SK-N-MC (cell line): ENCODE results near the gene GSS.

Source experiments
- DNase-seq: peaks from one replicate; pipeline ENCODE4 v3.0.0-alpha.2; 2011; ENCODE audit warnings: low read depth, low spot score
- H3K27ac ChIP-seq: fragments of 200-600 bp; sonication (generic); 2 replicates; pipeline ENCODE4 v1.5.1; 2016; ENCODE audit warnings: mixed run types
- H3K36me3 ChIP-seq: fragments of 200-600 bp; sonication (generic); 2 replicates; pipeline ENCODE4 v1.6.1; 2017; ENCODE audit warnings: antibody characterized with exemption, low read length, mixed read lengths; ENCODE audit not compliant: insufficient read depth
- H3K4me3 ChIP-seq: fragments of 200-600 bp; sonication (generic); 2 replicates; pipeline ENCODE4 v1.5.1; 2016
- H3K9ac ChIP-seq: fragments of 200-600 bp; sonication (generic); 2 replicates; pipeline ENCODE4 v1.8.0; 2017; ENCODE audit warnings: mixed run types, mixed read lengths; ENCODE audit not compliant: insufficient read length
- H3K9me3 ChIP-seq: fragments of 200-600 bp; sonication (generic); 2 replicates; pipeline ENCODE4 v1.6.1; 2017; ENCODE audit warnings: low read depth, mild to moderate bottlenecking, antibody characterized with exemption, low read length, moderate library complexity, mixed read lengths
- EZH2 ChIP-seq: fragments of 200-600 bp; sonication (generic); IDR thresholded peaks from one replicate; pipeline ENCODE4 v1.6.1; 2017; ENCODE audit warnings: antibody characterized with exemption
- FOXP2 ChIP-seq: optimal IDR thresholded peaks from 2 replicates; pipeline ENCODE3; 2011; ENCODE audit warnings: mild to moderate bottlenecking, moderate library complexity; ENCODE audit not compliant: insufficient read depth; ENCODE audit errors: extremely low read length, control extremely low read depth
- POLR2AphosphoS5 ChIP-seq: IDR thresholded peaks from 2 replicates; pipeline ENCODE4 v1.6.1; 2012; ENCODE audit warnings: mild to moderate bottlenecking, low read depth, low read length, borderline replicate concordance

The GSS gene

GRCh38 chr20:34996243-34997028 lies 40.8 kb upstream of the GSS start:
- DNase-seq: no peak
- no peak for TF ChIP-seq EZH2
- TF ChIP-seq FOXP2: no peak
- no peak for TF ChIP-seq POLR2AphosphoS5
- H3K9me3 ChIP-seq: no peaks in the 10 kb centered on the region
- H3K36me3 ChIP-seq: no peaks in the 10 kb centered on the region; the same call in 1 of the 2 replicates
- H3K4me3 ChIP-seq: no peak overlapping the region
- H3K9ac ChIP-seq: no peak overlapping the region
- H3K27ac ChIP-seq: no peak overlapping the region

- H3K9ac ChIP-seq: no peak overlapping the region
- H3K4me3 ChIP-seq: no peak overlapping the region
- no peak overlapping the region for H3K27ac ChIP-seq
- TF ChIP-seq FOXP2 (no peak), EZH2 (no peak), POLR2AphosphoS5 (no peak)
- no peak for DNase-seq
- no peaks in the 10 kb centered on the region; the same call in 1 of the 2 replicates for H3K36me3 ChIP-seq
- H3K9me3 ChIP-seq: no peaks in the 10 kb centered on the region
Measured at GRCh38 chr20:34995696-34996095, 40.1 kb upstream of the GSS start.

GRCh38 chr20:34995192-34995591 lies 39.6 kb upstream of the GSS start:
- Histone ChIP-seq H3K36me3 (no peaks in the 10 kb centered on the region; the same call in 1 of the 2 replicates), H3K4me3 (no peak overlapping the region), H3K9me3 (no peaks in the 10 kb centered on the region), H3K9ac (no peak overlapping the region), H3K27ac (no peak overlapping the region)
- no peak for DNase-seq
- TF ChIP-seq FOXP2 (no peak), EZH2 (no peak)

GRCh38 chr20:34994509-34995131 lies 39.0 kb upstream of the GSS start:
- no peak for DNase-seq
- H3K9ac ChIP-seq: no peak overlapping the region
- no peak overlapping the region for H3K27ac ChIP-seq
- no peaks in the 10 kb centered on the region for H3K9me3 ChIP-seq
- no peak overlapping the region for H3K4me3 ChIP-seq
- H3K36me3 ChIP-seq: no peaks in the 10 kb centered on the region; the same call in 1 of the 2 replicates
- TF ChIP-seq POLR2AphosphoS5 (no peak), EZH2 (no peak), FOXP2 (no peak)

- Histone ChIP-seq H3K9ac (no peak overlapping the region), H3K9me3 (no peaks in the 10 kb centered on the region), H3K36me3 (no peaks in the 10 kb centered on the region; the same call in 1 of the 2 replicates), H3K4me3 (no peak overlapping the region), H3K27ac (no peak overlapping the region)
- TF ChIP-seq FOXP2: no peak
- TF ChIP-seq POLR2AphosphoS5: no peak
- no peak for TF ChIP-seq EZH2
- no peak for DNase-seq
Measured at GRCh38 chr20:34993941-34994508, 38.4 kb upstream of the GSS start.

GRCh38 chr20:34992751-34993417 lies 37.3 kb upstream of the GSS start:
- TF ChIP-seq POLR2AphosphoS5: no peak; the same call in 1 of the 2 replicates
- TF ChIP-seq FOXP2: no peak
- TF ChIP-seq EZH2: no peak

GRCh38 chr20:34990661-34991214 lies 35.1 kb upstream of the GSS start:
- Histone ChIP-seq H3K9me3 (no peaks in the 10 kb centered on the region), H3K27ac (no peak overlapping the region), H3K4me3 (no peak overlapping the region), H3K36me3 (no peaks in the 10 kb centered on the region), H3K9ac (no peak overlapping the region)
- TF ChIP-seq FOXP2 (no peak), EZH2 (no peak), POLR2AphosphoS5 (no peak)
- DNase-seq: no peak

More at GRCh38 chr20:34992751-34993417, 37.3 kb upstream of the GSS start:
- Histone ChIP-seq H3K4me3 (no peak overlapping the region), H3K36me3 (no peaks in the 10 kb centered on the region; the same call in 1 of the 2 replicates), H3K9me3 (no peaks in the 10 kb centered on the region), H3K9ac (no peak overlapping the region), H3K27ac (no peak overlapping the region)
- DNase-seq: no peak

GRCh38 chr20:34990231-34990630 lies 34.6 kb upstream of the GSS start:
- Histone ChIP-seq H3K9me3 (no peaks in the 10 kb centered on the region), H3K9ac (no peak overlapping the region), H3K4me3 (no peak overlapping the region), H3K36me3 (no peaks in the 10 kb centered on the region), H3K27ac (no peak overlapping the region)
- DNase-seq: no peak
- TF ChIP-seq POLR2AphosphoS5 (no peak), EZH2 (no peak), FOXP2 (no peak)
